ENCODE results near the gene SUPT3H.
"Not testable (repeated sequence)": the region's sequence is repeated elsewhere in the genome, so short reads cannot be mapped to it uniquely, and the experiment has no call there.

The SUPT3H gene

GRCh38 chr6:45300736-45301135, 77.0 kb downstream of the SUPT3H start:
- TF ChIP-seq CTCF (conservative IDR thresholded peaks at IDR 0.05), result no peak
- no peak overlapping the region for H3K27ac ChIP-seq

- TF ChIP-seq CTCF (conservative IDR thresholded peaks at IDR 0.05), result no peak
- no peak overlapping the region for H3K27ac ChIP-seq
Measured at GRCh38 chr6:45299096-45299581, 78.6 kb downstream of the SUPT3H start.

GRCh38 chr6:45297320-45297719, 80.4 kb downstream of the SUPT3H start:
- TF ChIP-seq CTCF (conservative IDR thresholded peaks at IDR 0.05), result no peak
- no peak overlapping the region for H3K27ac ChIP-seq

- H3K27ac ChIP-seq, result not testable (repeated sequence)
Measured at GRCh38 chr6:45294065-45294701, 83.6 kb downstream of the SUPT3H start.

GRCh38 chr6:45293306-45293705, 84.4 kb downstream of the SUPT3H start:
- no peak overlapping the region for H3K27ac ChIP-seq
- TF ChIP-seq CTCF (conservative IDR thresholded peaks at IDR 0.05), result no peak

GRCh38 chr6:45289751-45290514, 87.8 kb downstream of the SUPT3H start:
- TF ChIP-seq CTCF (conservative IDR thresholded peaks at IDR 0.05), result no peak
- no peak overlapping the region for H3K27ac ChIP-seq

GRCh38 chr6:45286707-45287106, 91.0 kb downstream of the SUPT3H start:
- H3K27ac ChIP-seq, result not testable (repeated sequence)

- no peak overlapping the region for H3K27ac ChIP-seq
- no peak for TF ChIP-seq CTCF (conservative IDR thresholded peaks at IDR 0.05)
Measured at GRCh38 chr6:45278367-45278766, 99.4 kb downstream of the SUPT3H start.

GRCh38 chr6:45277741-45278140, 100.0 kb downstream of the SUPT3H start:
- H3K27ac ChIP-seq, result not testable (repeated sequence)

All from VCaP (cell line).